H9 (cell line): Measurements from ENCODE around the gene MTSS2. TPM values are rescaled to one million over a fixed set of nuclear protein-coding genes. Genes with fewer than 3 reads are reported as not detected.

Experiments
- DNase-seq: peaks from one replicate; pipeline ENCODE4 v3.0.0-alpha.2; 2017
- H2AFZ ChIP-seq: one replicate; pipeline ENCODE4 v1.6.1; 2013; ENCODE audit warnings: mild to moderate bottlenecking, low read length, control low read depth, moderate library complexity
- H2AK5ac ChIP-seq: 2 replicates; pipeline ENCODE4 v1.6.1; 2013; ENCODE audit warnings: low read length, control low read depth, mixed read lengths; ENCODE audit not compliant: insufficient read length
- H2BK120ac ChIP-seq: one replicate; pipeline ENCODE4 v1.6.1; 2013; ENCODE audit warnings: low read depth, mild to moderate bottlenecking, low read length, control low read depth, inconsistent platforms; ENCODE audit not compliant: poor library complexity, severe bottlenecking
- H2BK12ac ChIP-seq: 2 replicates; pipeline ENCODE4 v1.6.1; 2013; ENCODE audit warnings: low read length, control low read depth, mixed read lengths, low read depth; ENCODE audit not compliant: insufficient read length
- H2BK15ac ChIP-seq: 2 replicates; pipeline ENCODE4 v1.6.1; 2013; ENCODE audit warnings: low read depth, low read length, control low read depth
- H2BK20ac ChIP-seq: one replicate; pipeline ENCODE4 v1.6.1; 2013; ENCODE audit warnings: low read depth, mild to moderate bottlenecking, low read length, control low read depth, inconsistent platforms; ENCODE audit not compliant: poor library complexity, severe bottlenecking
- H2BK5ac ChIP-seq: 2 replicates; pipeline ENCODE4 v1.6.1; 2013; ENCODE audit warnings: low read length, control low read depth, mixed read lengths; ENCODE audit not compliant: insufficient read length
- H3K14ac ChIP-seq: 2 replicates; pipeline ENCODE4 v1.6.1; 2013; ENCODE audit warnings: low read length, control low read depth; ENCODE audit not compliant: insufficient read depth
- H3K18ac ChIP-seq: 2 replicates; pipeline ENCODE4 v1.6.1; 2013; ENCODE audit warnings: low read depth, mild to moderate bottlenecking, mixed read lengths, low read length, control low read depth; ENCODE audit not compliant: insufficient read length
- H3K23ac ChIP-seq: 2 replicates; pipeline ENCODE4 v1.6.1; 2013; ENCODE audit warnings: low read length, control low read depth, mixed read lengths, low read depth; ENCODE audit not compliant: insufficient read length
- H3K23me2 ChIP-seq: 2 replicates; pipeline ENCODE4 v1.6.1; 2013; ENCODE audit warnings: low read depth, mild to moderate bottlenecking, mixed read lengths, low read length, control low read depth; ENCODE audit not compliant: insufficient read length, poor library complexity, severe bottlenecking
- H3K27ac ChIP-seq: 2 replicates; pipeline ENCODE4 v1.5.1; 2013; ENCODE audit warnings: low read length, control low read depth, mixed read lengths, low read depth; ENCODE audit not compliant: insufficient read length
- H3K27me3 ChIP-seq: 2 replicates; pipeline ENCODE4 v1.6.1; 2013; ENCODE audit warnings: low read length, control low read depth, inconsistent platforms; ENCODE audit not compliant: insufficient read depth
- H3K4ac ChIP-seq: 2 replicates; pipeline ENCODE4 v1.6.1; 2013; ENCODE audit warnings: low read depth, mild to moderate bottlenecking, control low read depth, inconsistent platforms, low read length, moderate library complexity
- H3K4me1 ChIP-seq: 2 replicates; pipeline ENCODE4 v1.6.1; 2013; ENCODE audit warnings: low read length, control low read depth, inconsistent platforms; ENCODE audit not compliant: insufficient read depth
- H3K4me2 ChIP-seq: 2 replicates; pipeline ENCODE4 v1.6.1; 2013; ENCODE audit warnings: low read length, control low read depth, mixed read lengths; ENCODE audit not compliant: insufficient read length, insufficient read depth
- H3K56ac ChIP-seq: 2 replicates; pipeline ENCODE4 v1.6.1; 2013; ENCODE audit warnings: low read depth, mild to moderate bottlenecking, mixed read lengths, low read length, control low read depth; ENCODE audit not compliant: insufficient read length
- H3K79me1 ChIP-seq: 2 replicates; pipeline ENCODE4 v1.6.1; 2013; ENCODE audit warnings: low read depth, mild to moderate bottlenecking, moderate library complexity, low read length, control low read depth, inconsistent platforms; ENCODE audit not compliant: insufficient read depth, poor library complexity, severe bottlenecking
- H3K79me2 ChIP-seq: 2 replicates; pipeline ENCODE4 v1.6.1; 2013; ENCODE audit warnings: low read length, control low read depth, inconsistent platforms; ENCODE audit not compliant: insufficient read depth
- H3K9ac ChIP-seq: 2 replicates; pipeline ENCODE4 v1.6.1; 2013; ENCODE audit warnings: low read length, control low read depth, mixed read lengths; ENCODE audit not compliant: insufficient read length; ENCODE audit errors: extremely low read depth
- H3K9me3 ChIP-seq: one replicate; pipeline ENCODE4 v1.6.1; 2013; ENCODE audit warnings: low read depth, low read length, inconsistent platforms; ENCODE audit not compliant: control insufficient read depth
- H3T11ph ChIP-seq: one replicate; pipeline ENCODE4 v1.6.1; 2013; ENCODE audit warnings: mild to moderate bottlenecking, low read length, control low read depth, inconsistent platforms
- H4K20me1 ChIP-seq: one replicate; pipeline ENCODE4 v1.6.1; 2013; ENCODE audit not compliant: control insufficient read depth, insufficient read length, insufficient read depth
- H4K5ac ChIP-seq: 2 replicates; pipeline ENCODE4 v1.6.1; 2013; ENCODE audit warnings: low read depth, mild to moderate bottlenecking, mixed read lengths, low read length, control low read depth; ENCODE audit not compliant: insufficient read length
- H4K8ac ChIP-seq: replicated peaks from 2 replicates; pipeline ENCODE4 v1.6.1; 2013; ENCODE audit warnings: low read length, control low read depth, mixed read lengths, low read depth; ENCODE audit not compliant: insufficient read length
- H4K91ac ChIP-seq: 2 replicates; pipeline ENCODE4 v1.6.1; 2013; ENCODE audit warnings: low read depth, mild to moderate bottlenecking, moderate library complexity, mixed read lengths, low read length, control low read depth; ENCODE audit not compliant: insufficient read length
- H3K27ac Mint-ChIP-seq, 3 experiments: 2 replicates in 2 of 3; 3 replicates in 1 of 3; pipeline ENCODE4 v1.8.0; 2020 to 2021; ENCODE audit warnings: mixed read lengths in 3 of 3, mild to moderate bottlenecking in 1 of 3, moderate library complexity in 1 of 3
- H3K27me3 Mint-ChIP-seq: 2 replicates; pipeline ENCODE4 v1.8.0; 2021; ENCODE audit warnings: low read depth, mild to moderate bottlenecking, moderate library complexity, mixed read lengths
- H3K36me3 Mint-ChIP-seq, 3 experiments: 2 replicates in 2 of 3; 3 replicates in 1 of 3; pipeline ENCODE4 v1.8.0; 2020 to 2021; ENCODE audit warnings: low read depth in 3 of 3, mixed read lengths in 3 of 3; ENCODE audit not compliant: insufficient read depth in 1 of 3
- H3K4me1 Mint-ChIP-seq, 2 experiments: 2 replicates each; pipeline ENCODE4 v1.8.0; 2020; ENCODE audit warnings: mixed read lengths in 2 of 2
- H3K4me3 Mint-ChIP-seq, 2 experiments: 2 replicates in 1 of 2; 3 replicates in 1 of 2; pipeline ENCODE4 v1.8.0; 2020 to 2021; ENCODE audit warnings: mild to moderate bottlenecking in 2 of 2, mixed read lengths in 2 of 2, moderate library complexity in 1 of 2
- H3K9me3 Mint-ChIP-seq, 2 experiments: 2 replicates in 1 of 2; 3 replicates in 1 of 2; pipeline ENCODE4 v1.8.0; 2020; ENCODE audit warnings: mild to moderate bottlenecking in 2 of 2, mixed read lengths in 2 of 2, moderate library complexity in 1 of 2
- CTCF ChIP-seq: fragments of 200-600 bp; sonication (generic); conservative IDR thresholded peaks from 3 replicates; pipeline ENCODE4 v1.8.0; 2021; ENCODE audit warnings: antibody characterized with exemption, mild to moderate bottlenecking
- WGBS: extraction: QIAGEN DNeasy Blood & Tissue Kit; methylation state at CpG from one replicate; pipeline ENCODE4 v1.1.7; 2013; ENCODE audit warnings: missing lambda C conversion rate, low lambda C conversion rate, mixed read lengths; ENCODE audit not compliant: insufficient read length; ENCODE audit errors: extremely low coverage; 5-methylcytosine and 5-hydroxymethylcytosine counted together
- total RNA-seq: library from RNA; stranded (reverse); gene quantifications from 2 replicates; pipeline ENCODE4 v1.2.1, GENCODE V29; 2021

The MTSS2 gene
- total RNA-seq, 1 experiment from 2014 or later, result 41.0 TPM

- no peak overlapping the region for H2AFZ ChIP-seq
- H3K18ac ChIP-seq, result no peak overlapping the region
- H2BK5ac ChIP-seq, result no peak overlapping the region
- no peak overlapping the region for H4K91ac ChIP-seq
- no peak for TF ChIP-seq CTCF
- H4K8ac ChIP-seq, result no peak overlapping the region
- H3K4me2 ChIP-seq, result no peak overlapping the region
- no peak overlapping the region for H2BK20ac ChIP-seq
- no peak overlapping the region for H3K27ac ChIP-seq
- no peaks in the 10 kb centered on the region for H3K27me3 ChIP-seq
- no peak overlapping the region for H3K9ac ChIP-seq
- WGBS, result no CpG with 5 or more reads among the region's 11 CpGs
- Mint-ChIP-seq H3K9me3 (no peaks in the 10 kb centered on the region), H3K4me3 (no peak overlapping the region; a peak in 1 of 5 replicates), H3K4me1 (peaks cover 62 to 72% of the 10 kb centered on the region in 2 experiments), H3K27me3 (no peaks in the 10 kb centered on the region), H3K27ac (peak overlapping the region in 2 of 3 experiments; percentile 25 to 73; a peak in 4 of 7 replicates), H3K36me3 (peaks cover 4 to 9% (median 7%) of the 10 kb centered on the region in 3 experiments; a peak in 4 of 7 replicates)
- no peak overlapping the region for H3K14ac ChIP-seq
- H3K23me2 ChIP-seq, result no peaks in the 10 kb centered on the region
- no peak overlapping the region for H2AK5ac ChIP-seq
- H4K5ac ChIP-seq, result no peak overlapping the region
- no peak overlapping the region for H2BK15ac ChIP-seq
- H3T11ph ChIP-seq, result no peak overlapping the region
- no peaks in the 10 kb centered on the region for H3K79me1 ChIP-seq
- no peaks in the 10 kb centered on the region for H3K79me2 ChIP-seq
- DNase-seq, result no peak
- no peak overlapping the region for H2BK120ac ChIP-seq
- no peak overlapping the region for H3K23ac ChIP-seq
- H3K9me3 ChIP-seq, result no peaks in the 10 kb centered on the region
- no peak overlapping the region for H2BK12ac ChIP-seq
- H3K56ac ChIP-seq, result no peak overlapping the region
- H3K4ac ChIP-seq, result no peak overlapping the region
- no peaks in the 10 kb centered on the region for H4K20me1 ChIP-seq
- H3K4me1 ChIP-seq, result peaks cover 9% of the 10 kb centered on the region; the same call in 1 of the 2 replicates
Observed at GRCh38 chr16:70712359-70712758, 26.5 kb upstream of the MTSS2 start.
